Measurements from ENCODE around the gene CNOT11. TPM values are rescaled to one million over a fixed set of nuclear protein-coding genes. Genes with fewer than 3 reads are reported as not detected.
"Not testable (repeated sequence)": the region's sequence is repeated elsewhere in the genome, so short reads cannot be mapped to it uniquely, and the experiment has no call there.

The CNOT11 gene
- total and polyA plus RNA-seq, 9 donors = 11.5 to 55.1 (median 21.0) TPM

DNA sequence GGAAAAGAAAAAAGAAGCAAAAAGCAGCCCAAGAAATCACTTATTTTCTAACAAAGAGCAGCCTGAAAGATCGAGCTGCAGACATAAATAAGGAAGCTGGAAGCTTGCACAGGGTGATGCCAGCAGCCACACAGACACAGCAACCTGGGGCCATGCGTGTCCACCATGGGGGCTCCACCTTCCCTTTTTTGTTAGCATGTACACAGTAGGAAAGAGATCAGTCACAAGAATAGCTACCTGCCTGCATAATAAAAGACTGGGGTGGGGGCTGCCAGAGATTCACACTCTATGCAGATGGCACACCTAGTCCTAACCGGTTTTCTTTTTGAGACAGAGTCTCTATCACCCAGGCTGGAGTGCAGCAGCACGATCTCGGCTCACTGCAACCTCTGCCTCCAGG, 2.9 kb upstream of the CNOT11 start:
- Histone ChIP-seq H3K4me1 (ENCODE audit: insufficient read depth) (peaks cover 11% of the 10 kb centered on the region), H3K4me3 (no peak overlapping the region), H3K27ac (no peak overlapping the region), H3K9me3 (no peaks in the 10 kb centered on the region), H3K27me3 (no peaks in the 10 kb centered on the region), H3K36me3 (no peaks in the 10 kb centered on the region)
- intact Hi-C loops (cut with DNase I) = no loop called here
- 68 to 75% (median 74%) methylated on average over 5 of the region's 5 CpGs for WGBS, 3 donors
- no peak for DNase-seq
- no peak for TF ChIP-seq EP300 (IDR thresholded peaks at IDR 0.05)
- TF ChIP-seq, protein P1, sequence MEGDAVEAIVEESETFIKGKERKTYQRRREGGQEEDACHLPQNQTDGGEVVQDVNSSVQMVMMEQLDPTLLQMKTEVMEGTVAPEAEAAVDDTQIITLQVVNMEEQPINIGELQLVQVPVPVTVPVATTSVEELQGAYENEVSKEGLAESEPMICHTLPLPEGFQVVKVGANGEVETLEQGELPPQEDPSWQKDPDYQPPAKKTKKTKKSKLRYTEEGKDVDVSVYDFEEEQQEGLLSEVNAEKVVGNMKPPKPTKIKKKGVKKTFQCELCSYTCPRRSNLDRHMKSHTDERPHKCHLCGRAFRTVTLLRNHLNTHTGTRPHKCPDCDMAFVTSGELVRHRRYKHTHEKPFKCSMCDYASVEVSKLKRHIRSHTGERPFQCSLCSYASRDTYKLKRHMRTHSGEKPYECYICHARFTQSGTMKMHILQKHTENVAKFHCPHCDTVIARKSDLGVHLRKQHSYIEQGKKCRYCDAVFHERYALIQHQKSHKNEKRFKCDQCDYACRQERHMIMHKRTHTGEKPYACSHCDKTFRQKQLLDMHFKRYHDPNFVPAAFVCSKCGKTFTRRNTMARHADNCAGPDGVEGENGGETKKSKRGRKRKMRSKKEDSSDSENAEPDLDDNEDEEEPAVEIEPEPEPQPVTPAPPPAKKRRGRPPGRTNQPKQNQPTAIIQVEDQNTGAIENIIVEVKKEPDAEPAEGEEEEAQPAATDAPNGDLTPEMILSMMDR (IDR thresholded peaks at IDR 0.05) = no peak

DNA sequence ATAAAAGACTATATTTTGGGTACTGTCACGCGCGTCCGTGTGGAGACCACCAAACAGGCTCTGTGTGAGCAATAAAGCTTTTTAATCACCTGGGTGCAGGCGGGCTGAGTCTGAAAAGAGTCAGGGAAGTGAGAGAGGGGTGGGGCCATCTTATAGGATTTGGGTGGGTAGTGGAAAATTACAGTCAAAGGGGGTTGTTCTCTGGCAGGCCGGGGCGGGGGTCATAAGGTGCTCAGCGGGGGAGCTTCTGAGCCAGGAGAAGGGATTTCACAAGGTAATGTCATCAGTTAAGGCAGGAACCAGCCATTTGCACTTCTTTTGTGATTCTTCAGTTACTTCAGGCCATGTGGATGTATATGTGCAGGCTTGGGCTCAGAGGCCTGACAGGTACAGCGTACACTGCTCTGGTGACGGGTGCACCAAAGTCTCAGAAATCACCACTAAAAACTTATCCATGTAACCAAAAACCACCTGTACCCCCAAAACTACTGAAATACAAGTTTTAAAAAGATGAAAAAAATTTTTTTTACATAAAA, 1.4 kb upstream of the CNOT11 start:
- H3K4me3 ChIP-seq; H3K27ac ChIP-seq; H3K27me3 ChIP-seq; H3K9me3 ChIP-seq; intact Hi-C loops (cut with DNase I); H3K36me3 ChIP-seq: not testable (repeated sequence)
- peak in 3 of 5 donors; percentile 21 to 39 (median 28) for DNase-seq
- 86 to 91% (median 91%) methylated on average over 10 of the region's 10 CpGs for WGBS, 3 donors
- H3K4me1 ChIP-seq (ENCODE audit: insufficient read depth) = peaks cover 11% of the 10 kb centered on the region

DNA sequence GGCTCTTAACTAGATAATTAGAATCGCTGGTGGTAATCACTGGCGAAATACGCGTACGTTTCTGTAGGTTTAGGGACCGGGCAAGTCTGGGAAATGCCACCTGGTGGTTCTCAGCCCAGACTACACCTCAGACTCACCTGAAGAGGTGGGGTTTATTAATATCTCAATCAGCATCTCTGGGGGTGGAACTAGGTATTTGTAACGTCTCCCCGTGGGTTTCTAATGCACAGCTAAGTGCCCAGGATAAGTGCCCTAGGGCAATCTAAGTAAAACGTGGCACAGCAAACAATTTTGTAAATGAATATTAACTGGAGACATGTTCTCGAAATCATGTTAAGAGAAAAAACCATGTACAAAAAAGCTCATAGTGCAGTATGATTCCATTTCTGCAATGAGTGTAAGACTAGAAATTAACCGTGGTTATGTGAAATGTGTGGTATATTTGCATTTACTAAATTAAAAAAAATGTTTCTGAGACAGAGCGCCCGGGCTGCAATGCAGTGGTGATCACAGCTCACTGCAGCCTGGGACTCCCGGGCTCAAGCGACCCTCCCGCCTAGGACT, 760 bp upstream of the CNOT11 start:
- Histone ChIP-seq H3K4me1 (ENCODE audit: insufficient read depth) (peaks cover 11% of the 10 kb centered on the region), H3K4me3 (peak overlapping the region; percentile 80), H3K27ac (peak overlapping the region in 1 of 2 donors; percentile 51), H3K27me3 (no peaks in the 10 kb centered on the region), H3K9me3 (no peaks in the 10 kb centered on the region), H3K36me3 (no peaks in the 10 kb centered on the region)
- intact Hi-C loops (cut with DNase I) = loop anchor here in 1 of 4 donors (2.0 kb wide), 1 partner anchor 55 kb away; no protein-coding TSS in a partner anchor
- WGBS, 3 donors = 40 to 43% (median 42%) methylated on average over 16 of the region's 16 CpGs
- DNase-seq = no peak
- TF ChIP-seq, protein P1 (IDR thresholded peaks at IDR 0.05) = no peak
- TF ChIP-seq EP300 (IDR thresholded peaks at IDR 0.05) = no peak
- no peak for TF ChIP-seq POLR2A (IDR thresholded peaks at IDR 0.05)

GRCh38 chr2:101253013-101253702, 472 bp downstream of the CNOT11 start:
- no peaks in the 10 kb centered on the region for H3K27me3 ChIP-seq
- peaks cover 11% of the 10 kb centered on the region for H3K4me1 ChIP-seq (ENCODE audit: insufficient read depth)
- peak overlapping the region; percentile 80 for H3K4me3 ChIP-seq
- WGBS, 3 donors = 0 to 1% (median 0%) methylated on average over 53 to 65 of the region's 65 CpGs
- H3K9me3 ChIP-seq = no peaks in the 10 kb centered on the region
- peak overlapping the region; percentile 56 to 79 for H3K27ac ChIP-seq
- TF ChIP-seq, protein P1 (IDR thresholded peaks at IDR 0.05) = no peak
- TF ChIP-seq EP300 (IDR thresholded peaks at IDR 0.05) (no peak), POLR2A (IDR thresholded peaks at IDR 0.05) (no peak)
- intact Hi-C loops (cut with DNase I) = loop anchor here in 1 of 4 donors (2.0 kb wide), 1 partner anchor 54 kb away; no protein-coding TSS in a partner anchor
- peak in 4 of 5 donors; percentile 47 to 73 (median 58) for DNase-seq
- no peaks in the 10 kb centered on the region for H3K36me3 ChIP-seq

Measured in ovary (tissue), 9 donors.